Measurements from ENCODE around the gene HIC1.
A peak's percentile ranks its signal among the peaks of the same experiment; 100 is the strongest.

Gene HIC1, protein sequence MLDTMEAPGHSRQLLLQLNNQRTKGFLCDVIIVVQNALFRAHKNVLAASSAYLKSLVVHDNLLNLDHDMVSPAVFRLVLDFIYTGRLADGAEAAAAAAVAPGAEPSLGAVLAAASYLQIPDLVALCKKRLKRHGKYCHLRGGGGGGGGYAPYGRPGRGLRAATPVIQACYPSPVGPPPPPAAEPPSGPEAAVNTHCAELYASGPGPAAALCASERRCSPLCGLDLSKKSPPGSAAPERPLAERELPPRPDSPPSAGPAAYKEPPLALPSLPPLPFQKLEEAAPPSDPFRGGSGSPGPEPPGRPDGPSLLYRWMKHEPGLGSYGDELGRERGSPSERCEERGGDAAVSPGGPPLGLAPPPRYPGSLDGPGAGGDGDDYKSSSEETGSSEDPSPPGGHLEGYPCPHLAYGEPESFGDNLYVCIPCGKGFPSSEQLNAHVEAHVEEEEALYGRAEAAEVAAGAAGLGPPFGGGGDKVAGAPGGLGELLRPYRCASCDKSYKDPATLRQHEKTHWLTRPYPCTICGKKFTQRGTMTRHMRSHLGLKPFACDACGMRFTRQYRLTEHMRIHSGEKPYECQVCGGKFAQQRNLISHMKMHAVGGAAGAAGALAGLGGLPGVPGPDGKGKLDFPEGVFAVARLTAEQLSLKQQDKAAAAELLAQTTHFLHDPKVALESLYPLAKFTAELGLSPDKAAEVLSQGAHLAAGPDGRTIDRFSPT

DNA sequence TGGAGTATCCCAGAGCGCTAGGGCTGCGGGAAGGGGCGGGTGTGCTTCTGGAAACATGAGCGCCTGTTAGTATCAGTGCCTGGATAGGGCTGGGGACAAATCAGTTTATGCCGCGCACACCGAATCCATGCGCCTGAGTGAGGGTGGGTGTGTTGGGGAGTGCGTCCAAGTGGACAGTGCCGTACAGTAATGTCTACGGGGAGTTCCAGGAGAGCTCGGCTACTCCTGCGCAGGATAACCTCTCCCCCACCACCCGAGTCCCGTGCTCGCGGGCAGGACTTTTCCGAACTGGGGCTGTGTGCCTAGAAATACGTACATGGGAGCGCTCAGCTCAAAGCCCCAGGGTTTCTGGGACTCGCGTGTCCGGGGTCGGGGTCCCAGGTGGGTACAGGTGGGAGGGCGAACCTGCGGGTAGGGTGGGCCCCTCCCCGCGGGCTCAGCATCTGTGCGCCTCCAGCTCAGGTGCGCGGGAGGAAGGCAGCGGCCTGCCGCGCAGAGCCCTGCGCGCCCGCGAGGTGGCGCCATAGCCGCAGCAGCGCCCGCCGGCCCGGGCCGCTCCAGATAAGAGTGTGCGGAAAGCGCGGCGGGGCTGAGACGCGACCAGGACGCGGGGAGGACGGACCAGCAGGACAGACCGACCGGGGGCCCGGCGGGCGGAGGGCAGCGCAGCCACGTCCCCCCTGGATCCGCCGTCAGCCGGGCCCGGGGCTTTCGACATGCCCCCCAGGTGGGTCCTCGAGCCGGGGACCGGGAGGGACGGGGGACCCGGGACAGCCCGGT lies at the start of gene HIC1:
Gene HIC1, plus strand, starts transcription at position 592 of the 780 bp plus-strand sequence. CDS start 1,588 bp downstream, outside the sequence.
- peak; percentile 88 for DNase-seq

DNA sequence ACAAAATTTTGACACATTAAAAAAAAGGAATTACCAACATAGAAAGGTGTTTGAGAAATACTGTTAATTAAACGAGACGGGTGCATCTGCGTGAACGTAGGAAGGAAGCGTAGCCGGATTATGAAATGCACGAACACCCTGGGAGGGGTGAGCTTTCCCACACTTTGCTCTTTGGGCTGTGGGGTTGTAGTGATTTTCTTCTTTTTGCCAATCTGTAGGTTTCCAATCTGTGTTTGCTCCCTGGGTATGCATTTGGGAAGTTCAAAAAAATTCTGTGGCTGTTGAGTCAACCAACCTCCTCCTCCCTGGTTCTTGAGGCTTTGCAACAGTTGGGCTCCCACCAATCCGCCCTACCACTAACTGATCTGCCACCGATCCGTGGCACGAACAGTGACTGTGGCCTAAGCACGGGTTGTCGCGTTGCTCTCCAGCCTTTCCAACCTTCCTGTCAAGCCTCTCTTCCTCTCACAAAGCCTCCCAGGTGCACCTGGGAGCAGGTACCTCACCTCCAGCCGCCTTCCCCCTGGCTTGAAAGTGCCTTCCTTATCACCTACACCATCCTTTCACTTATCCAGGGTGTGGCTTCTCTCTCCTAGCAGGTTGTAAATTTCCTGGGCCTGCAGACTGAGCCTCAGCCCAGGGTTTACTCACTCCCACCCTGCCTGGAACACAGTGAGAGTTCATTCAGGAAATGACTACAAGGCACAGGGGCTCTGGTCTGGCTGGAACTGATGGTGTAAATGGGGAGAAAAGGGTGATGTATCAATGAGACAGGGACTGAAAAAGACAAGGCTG lies 46.4 kb upstream of the HIC1 start:
- DNase-seq, result peak; percentile 76

DNA sequence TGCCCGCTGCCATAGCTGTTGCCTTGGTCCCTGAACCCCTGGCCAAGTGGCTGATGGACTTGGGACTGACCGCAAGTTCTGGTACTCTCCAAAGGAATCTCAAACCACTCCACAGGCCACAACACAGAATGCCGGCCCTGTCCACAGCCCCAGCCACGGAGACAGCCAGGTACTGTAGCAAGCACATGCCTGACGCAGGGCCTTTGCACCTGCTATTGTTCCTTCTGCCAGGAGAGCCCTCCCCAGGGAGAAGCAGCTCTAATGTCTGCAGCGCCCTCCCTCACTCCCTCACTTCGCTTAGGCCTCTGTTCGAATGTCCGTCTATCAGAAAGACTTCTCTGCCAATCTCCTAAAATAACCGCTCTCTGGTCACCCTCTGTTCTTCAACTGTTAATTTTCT lies 45.2 kb upstream of the HIC1 start:
- DNase-seq, result no peak

DNA sequence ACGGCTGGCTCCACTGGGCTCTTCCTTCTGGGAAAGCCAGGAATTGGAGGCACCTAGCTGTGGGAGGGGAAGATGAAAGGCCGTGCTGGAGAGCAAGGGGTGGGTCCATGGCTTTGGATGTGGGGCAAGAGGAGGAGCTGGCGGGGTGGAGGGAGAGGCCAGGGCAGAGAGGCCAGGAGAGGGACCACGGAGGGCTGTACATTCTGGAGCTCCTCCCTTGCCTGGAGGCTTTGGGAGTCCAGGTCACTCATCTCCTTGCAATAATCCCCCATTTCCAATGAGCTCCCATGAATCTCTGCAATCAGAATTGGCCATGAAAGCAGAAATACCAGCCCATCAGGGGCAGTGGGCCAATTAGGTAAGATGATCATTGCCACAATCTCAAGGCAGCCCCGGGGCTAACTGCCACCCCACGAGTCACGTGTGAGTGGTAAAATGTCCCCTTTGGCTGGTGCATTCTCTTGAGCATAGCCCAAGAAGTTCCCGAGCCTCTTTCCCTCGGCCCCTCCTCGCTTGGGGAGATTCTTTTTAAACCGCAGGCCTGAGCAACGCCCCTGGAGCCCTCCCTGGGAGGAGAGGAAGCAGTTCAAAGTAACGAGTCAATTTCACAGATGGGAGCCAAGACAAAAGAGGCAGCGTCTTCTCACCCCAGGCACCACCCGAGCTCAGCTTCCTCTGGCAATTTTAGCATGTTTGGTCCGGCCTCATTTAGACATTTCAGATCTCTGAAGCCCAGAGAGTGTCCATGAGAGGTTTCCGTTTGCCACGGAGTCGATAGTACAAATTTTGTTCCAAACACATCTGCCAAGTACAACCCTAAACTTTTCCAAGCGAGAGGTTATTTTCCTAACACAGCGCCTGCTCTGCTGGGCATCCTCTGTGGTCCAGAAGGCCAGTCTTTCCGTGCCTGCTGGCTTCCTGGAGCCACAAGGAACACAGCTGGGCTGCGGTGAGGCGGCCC lies 43.2 kb upstream of the HIC1 start:
- peak; percentile 96 for DNase-seq

DNA sequence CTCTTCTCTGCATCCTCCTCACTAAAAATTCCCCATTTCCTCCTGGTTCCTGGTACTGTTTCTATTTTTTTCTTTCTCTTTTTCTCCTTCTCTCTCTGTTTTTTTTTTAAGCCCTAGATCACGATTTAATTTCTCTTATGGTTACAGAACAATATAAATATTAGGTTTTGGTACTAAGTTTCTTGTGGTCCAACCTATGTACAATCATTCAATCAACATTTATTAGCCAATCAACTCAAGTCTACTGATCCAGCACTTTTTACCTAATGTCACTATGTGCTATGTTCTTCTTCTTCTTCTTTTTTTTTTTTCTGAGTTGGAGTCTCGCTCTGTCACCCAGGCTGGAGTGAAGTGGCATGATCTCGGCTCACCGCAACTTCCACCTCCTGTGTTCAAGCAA lies 42.4 kb upstream of the HIC1 start:
- DNase-seq, result no peak

DNA sequence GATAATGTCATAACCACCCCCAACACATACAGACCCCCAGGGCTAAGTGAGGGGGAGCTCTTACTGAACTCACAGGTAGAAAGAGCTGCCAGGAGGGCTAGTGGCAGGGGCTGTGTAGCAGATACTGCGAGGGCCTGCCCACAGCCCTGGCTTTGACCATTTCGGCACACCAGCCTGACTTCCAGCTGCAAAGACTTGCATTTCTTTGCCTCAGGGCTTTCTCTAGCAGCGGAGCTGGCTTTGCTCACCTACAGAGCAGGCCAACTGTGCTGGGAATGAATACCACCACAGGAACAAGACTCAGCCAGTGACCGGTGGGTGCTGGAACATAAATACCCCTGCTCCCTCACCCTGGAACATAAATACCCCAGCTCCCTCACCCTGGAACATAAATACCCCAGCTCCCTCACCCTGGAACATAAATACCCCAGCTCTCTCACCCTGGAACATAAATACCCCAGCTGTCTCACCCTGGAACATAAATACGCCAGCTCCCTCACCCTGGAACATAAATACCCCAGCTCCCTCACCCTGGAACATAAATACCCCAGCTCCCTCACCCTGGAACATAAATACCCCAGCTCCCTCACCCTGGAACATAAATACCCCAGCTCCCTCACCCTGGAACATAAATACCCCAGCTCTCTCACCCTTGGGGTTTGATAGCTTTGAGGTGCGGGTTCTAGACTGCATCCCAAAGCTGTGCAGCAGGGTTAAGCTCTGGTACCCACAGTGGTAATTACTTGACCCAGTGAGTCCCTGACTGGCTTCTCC lies 41.5 kb upstream of the HIC1 start:
- peak; percentile 96 for DNase-seq

DNA sequence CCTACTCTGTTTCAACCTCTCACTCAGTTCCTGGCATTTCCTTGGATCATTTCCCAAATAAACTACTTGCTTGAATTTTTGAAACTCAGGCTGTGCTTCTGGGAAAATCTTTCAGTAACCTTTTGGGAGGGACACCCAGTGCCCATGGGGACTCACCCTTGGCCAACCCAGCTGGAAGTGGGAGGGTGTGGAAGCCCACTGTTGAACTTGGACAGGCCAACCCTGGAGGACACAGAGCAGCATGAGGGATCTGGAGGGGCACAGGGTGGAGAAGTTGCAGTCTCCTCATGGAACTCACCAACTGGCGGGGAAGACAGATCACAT lies 40.9 kb upstream of the HIC1 start:
- DNase-seq, result peak; percentile 50

DNA sequence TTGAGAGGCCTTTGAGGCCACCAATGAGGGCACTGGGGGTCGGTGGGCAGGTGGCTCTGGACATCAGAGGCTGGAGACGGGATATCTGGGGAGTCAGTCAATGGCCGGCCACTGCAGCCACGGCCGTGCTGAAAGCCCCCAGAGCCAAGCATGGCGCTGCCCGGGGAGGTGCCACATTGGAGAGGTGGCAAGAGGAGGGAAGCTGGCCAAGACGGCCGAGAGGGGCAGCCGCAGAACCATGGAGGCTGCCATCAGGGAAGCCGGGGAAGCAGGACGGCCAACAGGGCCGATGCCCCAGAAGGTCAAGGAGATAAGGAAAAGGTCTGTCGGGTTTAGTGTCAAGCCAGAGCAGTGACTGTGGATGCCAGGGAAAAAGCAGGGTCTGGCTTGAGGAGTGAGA lies 39.6 kb upstream of the HIC1 start:
- DNase-seq, result no peak

DNA sequence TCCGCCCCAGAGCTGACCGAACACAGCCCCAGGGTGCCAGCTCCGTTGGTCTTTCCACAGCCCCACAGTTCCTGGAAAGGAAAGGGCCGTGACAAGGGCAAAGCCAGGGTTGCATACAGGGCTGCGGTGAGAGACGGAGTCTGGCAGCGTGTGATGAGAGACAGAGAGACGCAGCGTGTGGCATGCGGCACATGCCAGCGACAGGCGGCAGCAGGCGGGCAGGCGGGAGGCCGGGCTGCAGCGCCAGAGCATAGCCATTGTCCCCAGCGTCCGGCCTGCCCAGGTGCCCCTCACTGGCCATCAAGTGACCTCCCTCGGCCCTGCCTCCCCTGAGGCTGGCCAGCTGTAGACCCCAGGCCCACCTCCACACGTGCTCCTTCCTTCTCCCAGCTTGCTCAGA lies 38.4 kb upstream of the HIC1 start:
- DNase-seq, result peak; percentile 46

DNA sequence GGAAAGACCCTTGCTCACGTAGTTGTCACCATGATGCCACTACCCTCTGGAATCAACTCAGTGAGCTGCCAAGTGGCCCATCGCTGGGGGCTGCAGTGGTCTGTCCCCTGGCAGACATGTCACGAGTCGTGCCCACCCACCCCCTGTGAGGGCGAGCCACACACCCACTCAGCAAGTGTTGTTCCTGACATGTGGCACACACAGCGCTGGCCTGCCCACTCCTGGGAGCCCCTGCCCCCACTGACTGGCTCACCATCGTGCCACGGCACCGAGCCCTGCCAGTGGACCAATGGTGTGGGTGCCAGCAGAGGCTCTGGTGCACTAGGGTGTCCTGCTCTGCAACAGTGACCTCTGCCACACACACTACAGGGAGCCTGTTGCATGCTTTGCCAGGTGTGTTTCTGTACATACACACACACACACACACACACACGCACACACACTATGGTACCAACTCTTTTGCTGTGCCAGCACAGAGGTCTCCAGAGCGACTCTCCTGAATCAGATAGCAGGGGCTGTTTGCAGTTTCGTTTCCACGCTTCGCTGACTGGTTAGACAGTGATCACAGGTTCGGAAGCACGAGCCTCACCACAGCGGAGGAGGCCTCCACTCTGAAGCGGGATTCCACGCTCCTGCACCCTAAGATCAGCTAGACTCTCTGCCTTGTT lies 37.5 kb upstream of the HIC1 start:
- DNase-seq, result peak; percentile 51

DNA sequence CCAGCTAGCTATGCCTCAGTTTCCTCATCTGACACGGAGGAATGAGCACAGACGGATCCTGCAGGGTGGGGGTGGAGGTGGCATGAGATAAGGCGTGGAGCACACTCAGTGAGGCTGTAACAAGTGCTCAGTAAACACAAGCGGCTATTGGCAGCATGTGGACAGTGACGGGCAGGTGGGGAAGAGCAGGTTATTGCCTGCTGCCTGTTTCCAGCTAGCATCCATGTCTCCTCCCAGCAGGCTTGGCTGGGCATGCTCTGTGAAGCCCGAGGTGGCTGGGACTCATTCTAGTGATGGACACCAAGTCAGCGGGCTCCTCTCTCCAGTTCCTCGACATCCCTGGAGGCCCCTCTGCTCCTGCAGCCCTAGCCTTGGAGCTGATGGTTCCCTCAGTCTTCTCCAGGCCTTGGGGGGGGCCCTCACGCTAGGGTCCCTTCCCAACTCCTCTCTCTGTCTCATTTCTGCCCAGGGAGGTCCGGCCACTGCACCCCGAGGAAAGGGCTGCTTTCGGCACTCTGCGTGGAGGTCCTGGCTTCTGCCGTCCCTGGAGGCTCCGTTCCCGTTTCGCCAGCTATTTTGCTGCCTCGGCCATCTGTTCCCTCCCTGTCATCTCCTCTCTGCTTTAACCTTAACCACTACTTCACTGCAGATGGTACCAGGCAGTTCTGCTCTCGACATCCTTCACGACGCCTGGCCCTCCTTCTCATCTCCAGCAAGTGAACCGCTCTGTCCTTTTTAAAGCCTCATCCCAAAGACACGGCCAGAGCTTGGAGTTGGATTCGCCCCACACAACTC lies 36.0 kb upstream of the HIC1 start:
- DNase-seq, result no peak

DNA sequence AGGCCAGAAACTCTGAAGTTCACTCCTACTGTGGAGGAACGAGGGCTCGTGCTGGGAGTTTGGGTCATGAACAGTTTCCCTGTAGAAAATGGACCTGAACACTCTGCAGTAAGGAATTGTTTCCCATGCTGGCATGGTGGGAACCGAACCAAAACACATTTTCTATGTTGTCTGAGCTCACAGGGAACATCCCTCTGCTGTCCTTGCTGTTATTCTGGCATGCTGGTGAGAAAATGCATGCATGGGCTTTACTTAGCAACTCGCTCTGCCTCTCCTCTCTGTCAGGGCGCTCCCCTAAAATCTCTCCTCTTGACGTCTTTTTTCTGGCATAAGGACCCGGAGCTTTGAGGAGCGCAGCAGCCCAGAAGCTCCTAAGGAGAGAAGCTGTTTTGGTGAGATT lies 35.2 kb upstream of the HIC1 start:
- no peak for DNase-seq

DNA sequence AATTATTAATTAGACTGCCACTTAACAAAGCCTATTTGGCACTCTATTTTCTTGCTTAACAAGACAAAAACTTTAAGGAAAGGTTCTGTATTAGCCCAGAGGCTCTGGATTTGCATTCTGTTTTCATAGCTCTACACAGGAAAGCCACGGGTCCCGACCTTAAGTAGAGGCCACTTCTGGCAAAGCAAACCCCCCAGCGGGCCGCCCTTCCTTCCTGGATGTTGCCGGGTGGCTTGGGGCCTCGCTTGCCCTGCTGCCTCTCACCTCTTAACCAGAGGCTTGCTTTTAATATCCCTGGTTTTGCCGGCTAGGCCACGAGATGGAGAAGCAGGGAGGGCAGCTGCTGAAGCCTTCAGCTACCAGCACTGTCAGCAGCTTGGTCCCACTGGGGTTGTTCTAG lies 34.2 kb upstream of the HIC1 start:
- DNase-seq, result no peak

DNA sequence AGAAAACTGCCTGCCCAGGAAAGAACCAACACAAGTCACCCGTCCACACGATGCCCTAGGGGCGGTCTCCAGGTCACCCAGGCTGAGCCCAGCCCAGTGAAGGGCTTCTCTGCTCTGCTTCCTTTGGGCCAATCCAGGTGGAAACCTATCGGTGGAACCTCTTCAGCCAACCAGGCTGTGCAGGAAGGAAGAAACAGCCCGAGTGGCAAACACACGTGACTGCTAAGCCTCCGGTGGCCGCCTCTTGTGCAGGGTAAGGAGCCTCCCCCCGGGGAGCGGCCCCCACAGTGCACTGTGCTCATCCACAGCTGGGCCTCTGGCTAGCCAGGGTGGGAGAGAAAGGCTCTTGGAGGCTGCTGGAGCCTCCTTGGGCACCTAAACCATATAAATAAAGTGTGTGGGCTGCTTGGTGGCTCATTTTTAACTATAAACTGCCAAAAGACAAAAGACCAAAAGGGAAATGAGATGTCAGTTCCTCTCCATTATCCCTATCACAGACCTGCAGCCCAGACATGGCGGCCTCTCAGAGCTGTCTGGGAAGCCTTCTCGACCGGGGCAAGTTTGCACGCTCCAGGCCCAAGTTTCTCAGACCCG lies 32.2 kb upstream of the HIC1 start:
- DNase-seq, result peak; percentile 52

DNA sequence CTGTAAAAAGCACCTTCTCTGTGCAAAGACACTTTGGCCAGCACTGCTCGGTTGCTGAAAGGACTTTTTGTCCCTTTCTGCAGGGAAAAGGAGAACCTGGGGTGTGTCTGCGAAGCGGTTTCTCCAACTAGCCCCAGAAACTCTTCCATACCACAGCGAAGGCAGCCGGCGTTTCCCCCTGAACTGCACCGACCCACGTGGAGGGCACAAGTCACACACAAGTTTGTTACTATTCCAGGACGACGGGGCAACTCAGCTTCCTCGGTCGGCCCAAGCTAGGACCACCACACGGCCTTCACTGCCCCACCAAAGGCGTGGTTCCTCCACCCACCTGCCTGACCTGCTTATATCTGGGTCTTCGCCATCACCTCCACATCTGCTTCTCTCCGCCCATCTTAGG lies 31.6 kb upstream of the HIC1 start:
- DNase-seq, result no peak

DNA sequence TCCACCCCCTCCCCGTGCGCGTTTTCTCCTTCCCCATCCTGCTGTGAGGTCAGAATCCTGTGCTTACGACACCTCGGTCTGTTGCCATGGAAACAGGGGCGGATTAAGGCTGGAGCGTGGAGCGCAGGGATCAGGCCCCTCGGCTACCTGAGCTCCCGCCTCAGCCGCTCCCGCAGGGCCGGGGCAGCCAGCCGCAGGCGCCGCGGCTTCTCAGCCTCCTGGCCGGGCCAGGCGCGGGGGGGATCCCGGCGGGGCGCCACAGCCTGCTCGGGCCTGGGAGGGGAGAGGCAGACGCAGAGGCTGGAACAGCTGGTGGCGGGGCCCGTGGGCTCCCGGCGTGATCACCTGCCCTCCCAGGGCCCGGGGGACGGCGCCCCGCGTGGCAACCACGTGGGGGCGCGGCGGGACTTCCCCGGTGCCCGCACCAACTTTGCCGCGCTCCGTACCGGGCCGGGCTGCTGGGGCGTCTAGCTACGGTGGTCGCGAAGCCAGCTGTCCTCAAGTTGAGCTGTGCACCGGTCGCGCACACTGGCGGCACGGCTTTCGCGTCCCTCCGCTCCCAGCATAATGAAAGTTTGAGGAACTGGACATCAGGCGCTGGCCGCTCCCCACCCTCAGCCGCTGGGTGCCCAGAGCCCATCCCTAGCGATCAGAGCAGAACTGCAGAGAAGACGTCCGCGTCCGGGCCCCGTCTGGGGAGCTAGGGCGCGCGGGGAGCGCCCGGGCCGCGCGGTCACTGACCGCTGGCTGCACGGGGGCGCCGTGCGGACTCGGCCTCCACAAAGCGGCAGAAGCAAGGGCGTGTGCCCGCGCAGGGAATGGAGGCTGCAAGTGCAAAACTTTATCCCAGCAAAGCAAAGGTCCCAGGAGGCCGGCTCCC lies 31.0 kb upstream of the HIC1 start:
- peak; percentile 82 for DNase-seq

DNA sequence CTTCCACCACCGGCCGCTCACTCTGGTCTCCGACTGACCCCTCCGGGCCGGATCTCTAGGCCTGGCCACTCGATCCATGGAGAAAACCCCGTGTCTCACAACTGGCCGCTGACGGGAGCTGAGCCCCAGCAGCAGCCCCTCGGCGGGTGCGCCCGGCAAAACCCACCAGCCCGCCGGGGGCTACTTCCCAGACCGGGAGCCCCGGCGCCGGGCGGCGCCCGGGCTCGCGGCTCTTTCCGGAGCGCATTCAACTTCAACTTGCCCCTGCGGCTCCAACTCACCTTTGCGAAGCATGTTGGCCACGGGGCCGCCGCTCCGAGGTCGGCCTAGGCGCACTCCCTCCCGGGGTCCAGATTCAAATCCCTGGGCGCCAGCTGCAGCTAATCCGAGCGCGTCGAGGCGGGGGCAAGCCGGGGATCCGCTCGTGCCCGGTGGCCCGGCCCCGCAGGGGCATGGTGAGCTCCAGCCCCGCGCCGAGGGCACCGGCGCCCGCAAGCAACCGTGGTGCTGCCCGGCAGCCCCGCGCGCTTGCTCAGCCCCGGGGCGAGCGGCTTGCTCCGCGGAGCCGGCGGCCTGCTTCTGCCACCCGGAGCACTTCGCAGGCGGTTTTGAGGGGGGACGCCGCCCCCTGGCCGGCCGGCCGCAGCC lies 30.2 kb upstream of the HIC1 start:
- DNase-seq, result no peak

All from islet precursor cell (in vitro differentiated cells).